GM13976 (cell line): ENCODE results near the gene TRIM10.
A peak's percentile ranks its signal among the peaks of the same experiment; 100 is the strongest.

ENCODE experiments used
- DNase-seq: peaks from one replicate; pipeline ENCODE4 v3.0.0; 2012; ENCODE audit warnings: low spot score
- CTCF ChIP-seq: IDR thresholded peaks from 2 replicates; pipeline ENCODE4 v1.5.1; 2012; ENCODE audit warnings: borderline replicate concordance, mild to moderate bottlenecking; ENCODE audit not compliant: insufficient read depth; ENCODE audit errors: extremely low read depth, missing control alignments, control extremely low read depth
- in situ Hi-C: fragments of 300-500 bp; cut with MboI; formaldehyde crosslinking; loops from one replicate; pipeline ENCODE4 v1.12.0; 2022; ENCODE audit warnings: low sequenced_read_pairs, mixed read lengths, inconsistent platforms; ENCODE audit not compliant: unreplicated experiment

The TRIM10 gene

GRCh38 chr6:30102970-30103871 lies 57.8 kb downstream of the TRIM10 start:
- in situ Hi-C loops: no loop called here
- TF ChIP-seq CTCF: peak; percentile 93
- peak; percentile 89 for DNase-seq

GRCh38 chr6:30102414-30102969 lies 58.5 kb downstream of the TRIM10 start:
- in situ Hi-C loops: no loop called here
- peak; percentile 23 for DNase-seq
- TF ChIP-seq CTCF: no peak
